ENCODE data around the gene BAIAP2L2.
"Not testable (repeated sequence)": the region's sequence is repeated elsewhere in the genome, so short reads cannot be mapped to it uniquely, and the experiment has no call there.

Gene BAIAP2L2

DNA sequence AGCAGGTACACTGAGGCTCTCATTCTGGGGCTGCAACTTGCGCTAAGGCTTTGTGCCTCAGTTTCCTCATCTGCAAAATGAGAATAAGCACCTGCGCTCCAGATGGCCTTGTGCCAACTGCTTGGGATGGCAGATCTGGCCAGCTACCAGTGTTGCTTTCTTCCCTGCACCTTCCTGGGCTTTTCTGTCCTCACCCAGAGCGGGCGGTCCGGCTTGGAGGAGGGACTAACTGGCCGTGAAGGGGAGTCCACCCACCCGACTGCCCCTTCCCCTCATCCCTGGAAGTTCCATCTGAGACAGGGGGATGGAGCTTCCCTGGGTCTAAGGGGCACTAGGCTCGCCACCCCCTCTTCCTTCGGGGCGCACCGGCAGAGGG, 30.0 kb downstream of the BAIAP2L2 start:
- no peak for DNase-seq

DNA sequence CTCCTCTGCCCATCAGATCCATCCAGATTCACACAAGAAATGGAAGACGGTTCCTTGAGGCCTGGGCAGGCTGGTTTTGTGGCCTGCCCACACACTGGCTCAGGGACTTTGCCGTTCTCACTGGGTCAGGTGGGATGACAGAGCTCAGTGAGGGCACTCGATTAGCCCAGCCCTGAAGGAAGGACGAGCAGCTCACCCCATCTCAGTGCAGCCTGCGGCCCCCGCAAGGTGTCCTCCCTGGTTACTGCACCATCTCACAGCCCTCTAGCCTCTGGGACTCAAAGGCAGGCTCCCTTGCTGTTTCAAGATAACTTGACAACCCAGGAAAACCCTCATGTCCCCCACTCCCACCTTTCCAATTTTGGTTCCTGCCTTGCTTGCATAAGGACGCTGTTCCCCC, 30.7 kb downstream of the BAIAP2L2 start:
- no peak for DNase-seq

DNA sequence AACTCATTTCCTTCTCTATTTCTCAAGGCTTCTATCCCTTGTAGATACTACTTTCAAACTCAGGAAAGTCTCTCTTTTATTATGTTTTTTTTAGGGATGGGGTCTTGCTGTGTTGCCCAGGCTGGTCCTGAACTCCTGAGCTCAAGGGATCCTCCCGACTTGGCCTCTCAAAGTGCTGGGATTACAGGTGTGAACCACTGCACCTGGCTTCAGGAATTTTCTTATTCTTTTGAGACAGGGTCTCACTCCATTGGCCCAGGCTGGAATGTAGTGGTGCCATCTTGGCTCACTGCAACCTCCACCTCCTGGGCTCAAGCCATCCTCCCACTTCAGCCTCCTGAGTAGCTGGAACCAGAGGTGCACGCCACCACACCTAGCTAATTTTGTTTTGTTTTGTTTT, 31.3 kb downstream of the BAIAP2L2 start:
- not testable (repeated sequence) for DNase-seq

DNA sequence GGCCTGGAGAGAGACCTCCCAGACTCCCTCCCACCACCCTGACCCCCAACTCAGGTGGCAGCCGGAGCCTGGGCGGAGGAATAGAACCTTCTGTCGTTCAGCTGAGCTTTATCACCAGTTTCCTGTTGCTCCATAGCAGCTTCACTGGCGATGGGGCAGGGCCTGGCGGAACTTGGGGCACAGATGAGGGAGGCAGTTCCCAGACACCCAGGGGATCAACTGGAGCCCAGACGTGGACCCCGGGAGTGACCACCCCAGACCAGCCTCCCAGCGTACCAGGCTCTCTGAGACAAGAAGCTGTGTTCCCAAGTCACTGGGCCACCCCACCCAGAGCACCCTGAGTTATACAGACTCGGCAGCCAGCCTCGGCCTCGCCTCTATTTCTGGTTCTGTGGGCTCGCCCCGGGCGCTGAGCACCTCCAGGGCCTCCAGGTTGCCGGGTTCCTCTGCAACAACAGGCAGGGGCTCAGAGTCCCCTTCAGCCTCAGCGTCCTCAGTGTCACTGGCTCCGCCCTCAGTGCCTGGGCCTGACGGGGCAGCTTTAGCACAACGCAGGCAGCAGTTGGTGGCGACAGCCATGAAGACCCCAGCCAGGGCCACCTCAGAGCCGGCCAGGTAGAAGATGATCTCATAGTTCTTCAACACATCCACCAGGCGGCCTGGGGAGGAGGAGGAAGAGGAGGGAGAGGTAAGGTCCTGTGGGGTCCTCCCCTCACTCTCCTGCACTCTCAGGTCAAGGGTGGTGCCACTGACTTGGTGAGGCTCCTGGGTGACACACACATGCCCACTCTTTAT, 32.2 kb downstream of the BAIAP2L2 start:
- no peak for DNase-seq

DNA sequence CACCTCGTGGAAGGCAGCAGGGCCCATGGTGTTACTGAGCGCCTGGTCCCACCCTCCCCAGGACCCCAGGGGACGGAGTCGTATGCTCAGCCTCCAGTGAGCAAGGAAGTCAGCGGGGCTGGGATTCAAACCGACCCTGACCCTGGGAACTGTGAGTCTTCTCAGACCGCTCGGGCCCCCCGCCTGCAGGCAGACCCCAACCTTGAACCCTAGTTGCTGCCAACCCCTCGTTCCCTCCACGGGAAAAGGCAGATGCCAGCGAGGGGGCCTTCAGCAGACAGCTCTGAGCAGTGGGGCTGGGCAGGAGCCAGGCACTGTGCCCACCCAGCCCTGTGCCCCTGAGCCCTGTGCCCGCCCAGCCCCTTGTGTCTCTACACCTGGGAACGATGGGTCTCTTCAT, 32.9 kb downstream of the BAIAP2L2 start:
- no peak for DNase-seq

DNA sequence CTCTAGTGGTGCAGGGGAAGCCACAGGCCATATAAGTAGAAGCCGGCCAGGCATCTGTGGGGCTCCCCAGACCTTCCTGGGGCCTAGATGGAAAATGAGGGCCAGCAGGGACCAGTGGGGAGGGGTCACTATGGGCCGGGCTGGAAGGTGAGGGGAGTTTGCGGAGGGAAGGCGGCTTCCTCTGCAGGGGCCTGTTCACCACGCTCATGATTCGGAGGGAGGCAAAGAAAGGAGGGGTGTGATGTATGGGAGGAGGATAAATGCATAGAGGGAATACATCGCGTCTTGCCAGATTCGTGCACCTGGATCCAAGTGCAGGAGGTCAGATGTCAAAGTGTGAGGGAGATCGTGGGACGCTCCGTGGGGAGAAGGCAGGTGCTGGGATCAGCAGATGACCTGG, 33.4 kb downstream of the BAIAP2L2 start:
- no peak for DNase-seq

DNA sequence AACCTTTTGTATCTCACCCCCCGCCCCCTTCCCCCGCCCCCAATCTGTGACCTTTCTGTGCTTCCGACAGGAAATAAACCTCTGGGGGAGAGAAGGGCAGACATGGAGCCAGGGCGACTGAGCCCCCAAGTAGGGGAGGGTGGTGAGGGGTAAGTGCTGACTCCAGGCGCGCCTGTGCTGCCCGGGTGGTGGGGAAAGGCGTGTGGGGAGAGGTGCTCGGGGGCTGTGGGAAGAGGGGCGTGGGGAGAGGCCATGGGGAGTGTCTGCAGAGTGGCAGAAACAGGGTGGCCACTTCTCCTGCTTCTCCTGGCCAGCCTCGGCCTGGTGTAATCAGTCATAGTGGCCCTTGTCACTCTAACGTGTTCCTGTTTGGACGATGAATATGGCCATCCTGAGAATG, 34.5 kb downstream of the BAIAP2L2 start:
- no peak for DNase-seq

DNA sequence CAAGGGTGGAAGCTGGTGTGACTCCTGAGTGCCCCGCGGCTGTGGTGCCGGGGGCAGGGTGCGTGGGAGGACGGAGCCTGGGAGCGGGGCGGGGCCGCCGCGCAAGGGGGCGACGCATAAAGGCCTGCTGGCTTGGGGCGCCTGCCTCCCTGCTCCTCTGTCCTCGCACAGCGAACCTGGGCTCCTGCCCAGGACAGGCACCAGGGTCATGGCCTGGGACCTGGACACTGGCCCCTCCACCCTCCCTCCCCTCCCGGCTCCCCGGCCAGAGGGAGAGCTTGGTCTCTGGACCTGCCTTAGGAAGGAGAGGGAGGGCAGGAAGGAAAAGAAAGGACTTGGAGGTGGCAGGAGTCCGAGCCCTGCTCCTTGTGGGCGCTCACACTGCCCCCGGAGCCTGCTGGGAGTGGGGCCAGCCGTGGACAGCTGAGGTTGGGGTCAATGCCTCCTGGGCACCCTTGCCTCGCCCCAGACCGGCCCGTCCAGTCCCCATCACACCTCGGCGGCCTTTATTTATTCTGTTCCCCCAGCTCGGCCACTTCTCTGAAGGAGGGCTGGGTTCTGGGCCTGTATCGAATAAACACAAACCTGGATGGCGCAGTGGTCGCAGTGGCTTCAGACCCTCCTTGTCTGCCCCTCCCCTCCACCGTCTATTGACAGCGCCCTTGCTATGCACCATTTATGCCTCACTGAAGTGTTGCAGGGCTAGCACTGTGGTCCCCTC, 35.2 kb downstream of the BAIAP2L2 start:
- DNase-seq, result no peak

DNA sequence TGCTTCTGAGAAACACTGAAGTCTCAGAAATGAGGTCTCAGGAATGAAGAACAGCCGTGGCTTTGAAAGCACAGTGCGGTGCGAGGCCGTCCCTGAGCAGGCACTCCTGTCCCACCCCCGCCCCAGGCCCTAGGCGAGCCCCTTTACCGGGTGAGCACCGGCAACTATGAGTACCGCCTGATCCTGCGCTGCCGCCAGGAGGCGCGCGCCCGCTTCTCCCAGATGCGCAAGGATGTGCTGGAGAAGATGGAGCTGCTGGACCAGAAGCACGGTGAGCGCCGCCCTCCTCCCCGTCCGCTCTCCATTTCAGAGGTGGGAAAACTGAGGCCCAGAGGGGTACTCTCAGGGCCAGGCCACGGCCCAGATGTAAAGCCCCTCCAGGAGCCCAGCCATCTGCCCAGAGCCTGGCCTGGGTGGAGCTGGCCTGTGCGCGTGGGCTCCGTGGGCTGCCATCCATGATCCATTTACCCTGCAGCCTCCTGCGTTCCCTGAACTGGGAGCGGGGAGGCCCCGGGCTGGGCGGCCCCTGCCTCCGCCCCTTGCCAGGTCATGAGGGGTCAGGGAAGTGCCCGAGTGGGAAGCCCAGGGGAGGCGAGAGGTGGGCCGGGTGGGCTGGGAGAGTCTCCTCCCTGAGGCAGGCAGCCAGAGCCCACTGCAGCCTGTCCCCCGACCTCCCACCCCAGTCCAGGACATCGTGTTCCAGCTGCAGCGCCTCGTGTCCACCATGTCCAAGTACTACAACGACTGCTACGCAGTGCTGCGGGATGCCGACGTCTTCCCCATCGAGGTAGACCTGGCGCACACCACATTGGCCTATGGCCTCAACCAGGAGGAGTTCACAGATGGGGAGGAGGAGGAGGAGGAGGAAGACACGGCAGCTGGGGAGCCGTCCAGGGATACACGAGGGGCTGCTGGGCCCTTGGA, 36.0 kb downstream of the BAIAP2L2 start:
- no peak for DNase-seq

DNA sequence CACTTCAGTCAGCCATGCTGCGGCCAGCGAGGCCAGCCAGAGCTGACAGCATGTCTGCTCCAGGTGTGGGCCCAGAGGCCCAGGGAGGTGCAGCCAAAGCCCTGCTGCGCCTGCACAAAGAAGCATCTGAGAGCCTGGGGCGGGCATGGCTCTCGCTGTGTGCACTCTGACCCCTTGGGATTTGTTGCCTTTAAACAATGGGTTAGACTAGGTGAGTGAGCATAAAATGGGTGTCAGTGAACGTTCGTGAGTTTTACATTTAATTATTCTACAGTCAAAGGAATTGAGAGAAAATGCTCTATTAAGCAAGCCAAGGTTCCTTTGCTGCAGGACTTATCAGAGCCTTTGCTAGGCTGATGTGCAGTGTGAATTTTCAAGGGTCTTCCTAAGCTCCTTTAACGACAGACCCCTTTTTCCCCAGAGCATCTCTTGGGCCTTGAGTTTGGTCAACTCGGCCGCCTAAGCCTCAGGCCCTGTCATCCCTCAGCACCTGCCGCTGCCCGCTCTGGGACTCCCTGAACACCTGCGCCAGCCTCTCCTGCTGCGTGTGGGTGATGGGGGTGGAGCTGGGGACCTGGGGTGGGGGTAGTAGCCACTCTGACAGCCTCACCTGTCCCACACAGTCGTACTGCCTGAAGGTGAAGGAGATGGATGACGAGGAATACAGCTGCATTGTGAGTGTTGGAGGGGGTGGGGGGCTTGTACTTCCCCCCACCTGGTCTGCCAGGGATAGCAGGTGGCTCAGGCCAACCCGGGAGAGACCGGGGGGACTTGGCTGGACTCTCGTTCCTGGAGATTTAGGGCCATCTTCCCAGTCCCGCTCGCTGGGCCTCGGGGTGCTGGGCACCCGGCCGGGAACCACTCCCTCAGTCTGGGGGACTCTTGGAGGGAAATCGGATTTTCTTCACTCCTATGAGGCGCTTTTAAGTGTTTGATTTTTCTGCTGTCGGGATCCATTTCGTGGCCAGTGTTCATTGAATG, 37.0 kb downstream of the BAIAP2L2 start:
- DNase-seq, result no peak

DNA sequence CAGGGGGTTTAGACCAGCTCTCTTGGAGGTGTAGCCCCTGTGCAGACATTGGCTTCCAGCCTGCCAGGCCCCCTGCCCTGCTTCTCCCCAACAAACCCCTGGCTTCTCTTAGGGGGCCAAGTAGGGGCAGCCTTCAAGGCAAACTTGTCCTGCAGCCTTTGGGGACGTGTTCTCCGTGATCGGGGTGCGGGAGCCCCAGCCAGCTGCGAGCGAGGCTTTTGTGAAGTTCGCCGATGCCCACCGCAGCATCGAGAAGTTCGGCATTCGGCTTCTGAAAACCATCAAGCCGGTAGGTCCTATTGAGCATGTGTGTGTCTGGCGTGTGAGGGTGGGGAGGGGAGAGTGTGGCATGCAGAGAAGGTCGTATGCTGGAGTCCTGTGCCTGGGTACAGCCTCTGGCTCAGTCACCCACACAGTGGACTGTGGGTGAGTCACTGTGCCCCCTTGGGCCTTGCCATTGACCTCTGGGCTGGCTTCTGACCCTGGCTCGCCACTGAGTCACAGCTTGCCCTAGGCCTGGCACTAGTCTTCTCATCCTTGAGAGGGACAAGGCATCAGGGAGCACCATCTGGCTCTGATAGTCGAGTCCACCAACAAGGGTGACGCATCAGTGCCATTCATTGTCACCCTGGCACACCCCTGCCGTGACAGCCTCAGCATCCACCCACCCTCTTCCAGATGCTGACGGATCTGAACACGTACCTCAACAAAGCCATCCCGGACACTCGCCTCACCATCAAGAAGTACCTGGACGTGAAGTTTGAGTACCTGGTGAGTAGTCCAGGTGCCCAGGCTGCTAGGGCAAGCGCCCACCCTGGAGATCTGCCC, 37.9 kb downstream of the BAIAP2L2 start:
- DNase-seq, result no peak

DNA sequence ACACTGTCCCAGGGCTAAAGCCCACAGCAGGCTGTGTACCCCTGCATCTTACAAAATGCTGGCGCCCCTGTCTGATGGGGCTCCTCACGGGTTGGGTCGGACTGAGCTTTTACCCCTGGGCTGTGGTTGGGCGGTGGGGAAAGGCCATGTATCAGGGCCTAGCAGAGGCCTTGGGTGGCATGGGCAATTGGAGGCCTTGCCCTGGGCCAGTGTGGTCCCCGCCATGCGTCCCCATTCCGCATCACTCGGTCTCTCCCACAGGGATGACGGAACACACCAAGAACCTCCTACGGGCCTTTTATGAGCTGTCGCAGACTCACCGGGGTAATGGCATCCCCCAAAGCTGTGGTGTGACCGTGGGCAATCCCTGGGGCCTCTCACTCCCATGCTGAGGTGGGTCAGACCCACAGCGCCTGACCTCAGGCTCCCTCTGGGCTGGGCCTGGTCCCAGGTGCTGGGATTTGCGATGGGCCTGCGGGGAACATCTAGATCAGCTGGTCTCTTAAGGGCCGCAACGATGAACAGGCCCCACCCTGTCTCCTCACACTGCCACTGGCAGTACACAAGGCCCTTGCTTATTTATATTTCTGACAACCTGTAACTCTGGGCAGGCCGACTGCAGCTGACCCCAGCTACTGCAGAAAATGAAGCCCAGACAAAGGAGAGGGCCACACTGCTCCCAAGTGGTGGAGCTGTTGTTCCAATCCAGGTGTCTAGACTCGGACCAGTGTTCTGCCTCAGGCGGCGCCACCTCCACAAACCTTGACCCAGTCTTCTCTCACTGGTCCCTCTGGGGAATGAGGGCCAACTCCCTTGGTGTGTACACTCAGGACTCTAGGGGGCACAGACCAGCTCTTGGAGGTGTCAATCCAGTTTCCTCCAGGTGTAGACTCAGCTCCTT, 38.8 kb downstream of the BAIAP2L2 start:
- no peak for DNase-seq

DNA sequence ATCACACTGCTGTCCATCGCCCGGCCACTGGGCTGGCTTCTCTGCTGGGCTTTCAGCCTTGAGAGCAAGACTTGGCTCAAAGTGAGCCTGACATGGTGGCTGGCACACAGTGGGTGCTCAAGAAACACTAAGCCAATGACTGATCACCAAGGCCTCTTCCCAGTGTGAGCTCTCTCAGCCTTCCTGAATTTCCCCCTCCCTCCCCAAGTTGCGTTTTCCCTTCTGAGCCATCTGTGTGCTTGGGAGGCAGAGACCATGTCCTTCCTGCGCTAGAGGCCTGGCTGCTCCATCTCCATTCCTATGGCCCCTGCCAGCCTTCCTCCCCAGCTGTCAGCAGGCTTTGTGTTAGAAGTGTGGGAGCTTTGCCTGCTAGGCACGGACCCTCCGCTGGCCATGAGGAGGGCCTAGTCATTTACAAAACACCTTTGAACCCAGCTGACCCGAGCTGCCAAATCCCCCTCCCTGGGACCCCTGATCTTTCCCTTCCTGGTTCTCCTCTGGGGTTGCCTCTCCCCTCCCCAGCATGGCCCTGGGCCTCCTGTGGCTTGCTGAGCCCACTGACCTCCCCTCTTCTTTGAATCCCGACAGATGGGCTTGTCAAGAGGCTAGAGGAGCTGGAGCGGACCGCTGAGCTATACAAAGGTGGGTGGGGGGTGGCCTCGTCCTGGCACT, 40.1 kb downstream of the BAIAP2L2 start:
- no peak for DNase-seq

DNA sequence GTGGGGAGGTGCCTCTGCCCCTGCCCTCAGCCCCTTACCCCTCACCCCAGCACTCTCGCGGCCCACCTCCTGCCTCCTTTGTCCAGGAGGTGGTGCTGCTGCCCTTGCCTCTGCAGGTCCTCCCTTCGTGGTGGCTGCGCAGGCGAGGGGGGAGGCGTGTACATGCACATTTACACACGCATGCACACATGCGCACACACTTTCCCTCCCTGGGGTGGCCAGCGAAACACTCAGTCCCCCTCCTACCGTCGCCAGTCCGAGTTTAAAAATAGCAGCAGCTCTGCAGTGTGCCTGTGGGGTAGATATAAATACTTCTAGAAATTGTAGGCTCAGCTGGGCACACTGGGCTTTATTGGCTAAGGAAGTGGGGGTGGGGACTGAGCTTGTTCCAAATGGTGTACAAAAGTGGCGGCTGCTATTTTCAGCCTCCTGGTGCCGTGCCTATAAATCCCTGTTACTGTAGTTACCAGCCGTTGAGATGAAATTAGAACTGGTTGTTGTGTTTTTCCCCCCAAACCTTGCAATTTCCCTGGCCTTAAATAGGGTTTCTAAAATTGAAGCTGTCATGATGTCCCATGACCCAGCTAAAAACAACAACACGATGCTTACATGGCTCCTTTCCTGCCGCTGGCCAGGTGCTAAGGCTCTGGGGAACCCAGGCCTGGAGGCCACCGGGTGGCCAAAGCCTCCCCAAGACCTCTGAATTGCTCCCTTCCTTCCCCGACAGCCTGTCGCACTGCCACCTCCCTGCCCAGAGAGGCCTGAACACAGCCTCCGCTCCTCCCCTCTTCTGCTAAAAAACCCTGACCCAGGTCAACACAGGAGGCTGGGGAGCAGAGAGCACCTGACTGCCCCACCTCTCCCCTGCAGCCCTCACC, 40.9 kb downstream of the BAIAP2L2 start:
- no peak for DNase-seq

DNA sequence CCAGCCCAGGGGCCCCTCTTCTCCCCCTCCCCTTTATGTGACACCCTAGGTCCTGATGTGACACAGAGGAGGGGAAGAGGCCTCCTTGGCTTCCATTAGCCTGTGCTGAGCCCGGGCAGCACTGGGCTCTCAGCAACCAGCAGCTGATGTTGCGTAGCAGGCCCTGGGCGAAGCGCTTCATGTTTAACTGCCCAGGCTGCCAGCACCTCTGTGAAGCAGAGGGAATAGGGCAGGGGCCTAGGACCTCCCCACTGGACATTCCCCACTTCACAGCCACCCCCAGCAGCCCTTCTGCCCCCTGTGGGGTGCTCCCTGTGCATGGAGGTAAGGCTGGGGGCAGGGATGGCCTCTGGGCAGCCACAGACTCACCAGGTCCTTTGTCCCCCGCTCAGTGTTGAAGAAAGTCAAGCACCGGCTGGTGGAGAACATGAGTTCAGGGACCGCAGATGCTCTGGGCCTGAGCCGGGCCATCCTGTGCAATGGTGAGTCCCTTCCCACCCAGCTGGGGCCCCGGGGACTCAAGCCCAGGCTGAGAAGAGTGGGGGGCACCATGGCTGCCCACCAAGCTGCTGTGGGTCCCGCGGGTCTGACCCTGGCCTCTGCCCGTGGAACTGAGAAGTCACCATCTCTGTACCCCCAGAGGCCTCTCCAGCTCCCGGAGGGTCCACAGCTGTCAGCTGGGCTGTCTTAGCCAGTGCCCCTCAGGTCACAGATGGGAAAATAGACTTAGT, 41.7 kb downstream of the BAIAP2L2 start:
- DNase-seq, result no peak

DNA sequence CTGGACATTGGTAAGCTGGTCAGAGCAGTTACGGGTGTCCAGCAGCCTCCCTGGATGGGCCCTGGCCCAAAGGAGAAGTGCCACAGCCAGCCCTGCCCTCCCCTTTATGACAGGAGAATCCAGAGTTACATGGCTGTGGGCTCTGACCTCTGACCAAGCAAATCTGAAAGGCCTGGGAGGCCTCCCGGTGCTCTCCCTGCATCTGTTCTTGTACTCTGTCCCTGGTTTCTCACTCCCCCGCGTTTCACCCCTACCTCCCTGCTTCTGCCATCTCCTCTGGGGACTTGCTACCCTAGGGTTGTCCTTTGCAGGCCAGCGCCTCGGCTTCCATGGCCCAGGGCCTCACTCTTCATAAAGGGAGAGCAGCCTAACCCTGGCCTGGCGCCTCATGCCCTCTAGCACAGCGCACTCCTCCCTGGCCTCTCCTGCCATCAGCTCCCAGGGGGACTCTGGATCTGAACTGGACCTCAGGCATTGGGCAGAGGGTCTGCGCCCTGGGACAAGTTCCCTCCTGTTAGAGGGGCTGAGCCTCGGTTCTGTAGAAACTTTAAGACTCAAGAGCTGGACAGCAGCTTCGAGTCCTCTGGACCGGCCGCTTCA, 42.6 kb downstream of the BAIAP2L2 start:
- DNase-seq, result no peak

DNA sequence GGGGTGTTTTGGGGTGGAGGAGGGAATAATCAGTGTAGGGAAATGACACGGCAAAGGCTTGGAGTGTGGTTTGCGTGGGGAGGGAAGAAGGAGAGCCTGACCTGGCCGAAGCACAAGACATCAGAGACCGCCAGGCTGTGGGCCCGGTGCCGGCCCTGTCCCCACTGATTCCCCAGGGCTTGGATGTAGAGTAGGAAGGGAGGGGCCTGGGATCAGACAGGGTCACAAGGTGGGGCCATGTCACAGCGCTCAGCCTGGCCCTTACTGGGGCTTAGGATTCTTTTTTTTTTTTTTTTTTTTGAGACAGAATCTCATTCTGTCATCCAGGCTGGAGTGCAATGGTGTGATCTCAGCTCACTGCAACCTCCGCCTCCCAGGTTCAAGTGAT, 43.5 kb downstream of the BAIAP2L2 start:
- DNase-seq, result no peak

All from SHP77 (cell line).